Measurements from ENCODE around the gene GRIA3.

The GRIA3 gene

DNA sequence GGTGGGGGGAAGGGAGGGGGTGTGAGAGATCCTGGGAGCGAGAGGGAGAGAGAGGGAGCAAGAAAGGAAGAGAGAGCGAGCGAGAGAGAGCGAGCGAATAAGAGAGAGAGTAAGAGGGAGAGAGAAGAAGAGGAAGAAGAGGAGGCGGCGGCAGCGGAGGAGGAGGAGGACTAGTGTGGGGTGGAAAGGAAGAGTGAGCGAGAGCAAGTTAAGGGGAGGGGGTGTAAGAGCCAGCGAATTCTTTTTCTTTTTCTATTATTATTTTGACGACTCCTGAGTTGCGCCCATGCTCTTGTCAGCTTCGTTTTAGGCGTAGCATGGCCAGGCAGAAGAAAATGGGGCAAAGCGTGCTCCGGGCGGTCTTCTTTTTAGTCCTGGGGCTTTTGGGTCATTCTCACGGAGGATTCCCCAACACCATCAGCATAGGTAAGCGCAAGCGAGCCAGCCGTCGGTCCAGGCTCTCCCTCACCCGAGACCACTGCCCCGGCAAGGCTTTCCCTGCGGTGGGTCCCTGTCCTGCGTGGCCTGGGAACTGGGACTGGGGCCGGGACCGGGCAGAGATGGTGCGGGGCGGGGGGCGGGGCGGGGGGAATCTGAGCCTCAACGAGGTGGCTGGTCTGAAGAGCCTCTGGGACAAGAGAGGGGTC is at the start of gene GRIA3:
TSS of gene GRIA3 (plus strand) at position 60 of the 647 bp plus-strand sequence. CDS start at position 318, 258 bp downstream.
- POLR2A ChIA-PET (ENCODE audit: low non-redundant PET) = no interaction called here
- no peak within 1 kb of the TSS for H3K27ac ChIP-seq
- CTCF ChIA-PET = no interaction called here
- DNase-seq (ENCODE audit: low spot score) = no peak
- no peak for TF ChIP-seq CTCF (conservative IDR thresholded peaks at IDR 0.05; ENCODE audit: low read depth)

- ChIA-PET POLR2A (ENCODE audit: low non-redundant PET) (no interaction called here), CTCF (no interaction called here)
- TF ChIP-seq CTCF (conservative IDR thresholded peaks at IDR 0.05; ENCODE audit: low read depth) = no peak
- DNase-seq (ENCODE audit: low spot score) = peak; percentile 0
- no peak overlapping the region for H3K27ac ChIP-seq
Observed at GRCh38 chrX:123138473-123138872, 45.6 kb upstream of the GRIA3 start.

GRCh38 chrX:123140454-123140853 is 43.6 kb upstream of the GRIA3 start:
- CTCF ChIA-PET = no interaction called here
- no peak for DNase-seq (ENCODE audit: low spot score)
- TF ChIP-seq CTCF (conservative IDR thresholded peaks at IDR 0.05; ENCODE audit: low read depth) = no peak

DNA sequence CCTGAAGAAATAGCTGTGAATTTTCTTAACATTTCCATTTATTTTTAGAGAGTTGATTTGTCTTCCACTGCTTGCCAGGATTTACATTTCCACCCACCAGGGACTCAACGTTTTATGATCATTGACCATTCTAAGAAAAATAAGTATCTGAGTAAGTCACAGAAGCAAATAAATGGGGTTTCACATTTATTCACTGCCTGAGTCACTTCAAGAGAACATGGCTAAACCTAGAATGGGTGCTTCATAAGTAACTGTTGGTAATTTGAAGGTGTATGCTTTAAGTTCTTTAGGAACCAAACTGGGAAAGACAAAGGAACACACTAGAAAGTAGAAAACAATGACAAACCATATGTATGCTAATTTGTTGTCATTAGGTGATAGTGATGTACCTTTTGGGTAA is 43.2 kb upstream of the GRIA3 start:
- ChIA-PET CTCF (no interaction called here), POLR2A (ENCODE audit: low non-redundant PET) (no interaction called here)

More at GRCh38 chrX:123140454-123140853, 43.6 kb upstream of the GRIA3 start:
- POLR2A ChIA-PET (ENCODE audit: low non-redundant PET) = no interaction called here
- H3K27ac ChIP-seq = no peak overlapping the region

GRCh38 chrX:123153846-123154335 is 30.2 kb upstream of the GRIA3 start:
- no peak for TF ChIP-seq CTCF (conservative IDR thresholded peaks at IDR 0.05; ENCODE audit: low read depth)
- ChIA-PET CTCF (no interaction called here), POLR2A (ENCODE audit: low non-redundant PET) (no interaction called here)
- no peak for DNase-seq (ENCODE audit: low spot score)
- no peak overlapping the region for H3K27ac ChIP-seq

More for the DNA sequence above, 43.2 kb upstream of the GRIA3 start:
- no peak for DNase-seq (ENCODE audit: low spot score)
- H3K27ac ChIP-seq = no peak overlapping the region
- no peak for TF ChIP-seq CTCF (conservative IDR thresholded peaks at IDR 0.05; ENCODE audit: low read depth)

- ChIA-PET POLR2A (ENCODE audit: low non-redundant PET) (no interaction called here), CTCF (no interaction called here)
- H3K27ac ChIP-seq = no peak overlapping the region
- DNase-seq (ENCODE audit: low spot score) = no peak
- TF ChIP-seq CTCF (conservative IDR thresholded peaks at IDR 0.05; ENCODE audit: low read depth) = no peak
Observed at GRCh38 chrX:123155327-123155726, 28.8 kb upstream of the GRIA3 start.
